GM19025 (cell line): ENCODE results near the gene SHC4.

ENCODE experiments used
- ATAC-seq: cut with Tn5 transposase; IDR thresholded peaks from one replicate; pipeline ENCODE4 v1.9.1; 2021; ENCODE audit warnings: mild to moderate bottlenecking, low read depth, moderate library complexity; ENCODE audit not compliant: unreplicated experiment

SHC4 gene

GRCh38 chr15:48888191-48888590 lies 75.5 kb downstream of the SHC4 start:
- ATAC-seq = no peak

GRCh38 chr15:48887144-48887543 lies 76.6 kb downstream of the SHC4 start:
- no peak for ATAC-seq

- no peak for ATAC-seq
These were observed 80.0 kb downstream of the SHC4 start for GRCh38 chr15:48883699-48884098.

GRCh38 chr15:48880070-48880634 lies 83.6 kb downstream of the SHC4 start:
- no peak for ATAC-seq

- peak; percentile 95 for ATAC-seq
These were observed 85.8 kb downstream of the SHC4 start, which contains the start of gene EID1 for GRCh38 chr15:48877630-48878595. EID1 (plus strand) TSS chr15:48878134; CDS start chr15:48878177, 43 bp downstream.

- ATAC-seq = no peak
These were observed 87.7 kb downstream of the SHC4 start for GRCh38 chr15:48876057-48876456.

- ATAC-seq = no peak
These were observed 88.3 kb downstream of the SHC4 start for GRCh38 chr15:48875241-48875960.

GRCh38 chr15:48872632-48873031 lies 91.1 kb downstream of the SHC4 start:
- no peak for ATAC-seq

GRCh38 chr15:48871542-48871941 lies 92.2 kb downstream of the SHC4 start:
- ATAC-seq = no peak

GRCh38 chr15:48869966-48870365 lies 93.8 kb downstream of the SHC4 start:
- ATAC-seq = no peak

- no peak for ATAC-seq
These were observed 95.2 kb downstream of the SHC4 start for GRCh38 chr15:48868536-48868935.

- ATAC-seq = no peak
These were observed 95.7 kb downstream of the SHC4 start for GRCh38 chr15:48868023-48868422.

GRCh38 chr15:48866141-48866563 lies 97.6 kb downstream of the SHC4 start:
- ATAC-seq = no peak

GRCh38 chr15:48865370-48866079 lies 98.2 kb downstream of the SHC4 start:
- ATAC-seq = no peak

- ATAC-seq = no peak
These were observed 101.0 kb downstream of the SHC4 start for GRCh38 chr15:48862705-48863104.

GRCh38 chr15:48861813-48862431 lies 101.8 kb downstream of the SHC4 start:
- ATAC-seq = no peak

- no peak for ATAC-seq
These were observed 104.3 kb downstream of the SHC4 start for GRCh38 chr15:48859426-48859825.

- no peak for ATAC-seq
These were observed 105.3 kb downstream of the SHC4 start for GRCh38 chr15:48858401-48858800.

- no peak for ATAC-seq
These were observed 106.8 kb downstream of the SHC4 start for GRCh38 chr15:48856942-48857341.
